HG03575 (cell line): ENCODE results near the gene CCT7.
A peak's percentile ranks its signal among the peaks of the same experiment; 100 is the strongest.

ENCODE experiments used
- ATAC-seq: cut with Tn5 transposase; IDR thresholded peaks from one replicate; pipeline ENCODE4 v1.9.1; 2021; ENCODE audit not compliant: unreplicated experiment, insufficient number of reproducible peaks, low FRiP score; ENCODE audit errors: extremely low read depth

Gene CCT7

DNA sequence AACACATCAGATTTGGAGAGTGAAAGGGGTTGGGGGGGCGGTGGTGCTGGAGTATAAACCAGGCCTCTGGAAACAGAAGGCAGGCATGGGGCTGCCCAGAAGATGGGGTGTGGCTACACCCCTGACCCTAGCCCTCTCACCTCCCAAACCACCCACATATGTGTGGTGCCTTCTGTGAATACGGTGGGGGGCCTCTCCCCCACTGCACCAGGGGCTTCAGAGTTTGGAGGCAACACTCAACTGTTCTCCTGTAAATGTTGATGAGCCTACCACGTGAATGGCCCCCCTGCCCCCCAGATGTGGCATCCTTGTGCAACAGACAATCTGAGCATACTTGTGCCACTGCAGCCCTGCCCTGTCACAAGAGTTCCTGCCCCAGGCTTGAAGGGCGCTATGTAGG is 30.7 kb downstream of the CCT7 start:
- ATAC-seq = no peak

DNA sequence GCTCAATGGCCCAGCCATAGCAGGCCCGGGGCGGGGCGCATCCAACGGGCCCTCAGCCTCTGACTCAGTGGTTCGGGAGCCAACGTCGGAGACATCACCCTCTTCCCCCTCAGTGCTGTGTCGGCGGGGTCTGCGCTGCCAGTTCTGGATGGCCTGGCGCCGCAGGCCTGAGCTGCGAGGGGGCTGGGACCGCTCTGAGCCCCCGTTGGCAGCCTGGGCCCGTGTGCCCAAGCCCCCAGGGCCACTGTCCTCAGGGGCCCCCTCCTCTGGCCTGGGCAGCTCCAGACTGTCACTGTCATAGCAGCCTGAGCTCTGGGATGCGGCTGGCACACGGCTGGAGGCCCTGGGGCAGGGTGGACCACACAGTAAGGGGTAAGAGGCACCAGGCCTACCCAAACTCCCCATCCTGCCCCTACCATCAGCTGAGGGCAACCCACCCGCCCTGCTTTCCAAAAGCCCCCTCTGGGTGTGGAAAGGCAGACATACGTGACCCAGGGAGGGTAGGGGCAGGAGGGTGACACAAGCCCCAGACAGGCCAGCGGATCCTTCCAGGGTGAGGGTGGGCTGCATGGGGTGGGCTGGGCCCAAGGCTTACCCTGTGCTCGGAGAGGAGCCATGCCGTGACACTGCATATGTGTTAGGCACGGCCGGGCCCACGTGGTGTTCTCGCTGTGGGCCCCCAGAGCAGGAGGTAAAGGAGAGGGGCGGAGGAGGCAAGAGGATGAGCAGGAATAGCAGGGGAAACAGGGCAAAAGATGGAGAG is 31.4 kb downstream of the CCT7 start:
- no peak for ATAC-seq

DNA sequence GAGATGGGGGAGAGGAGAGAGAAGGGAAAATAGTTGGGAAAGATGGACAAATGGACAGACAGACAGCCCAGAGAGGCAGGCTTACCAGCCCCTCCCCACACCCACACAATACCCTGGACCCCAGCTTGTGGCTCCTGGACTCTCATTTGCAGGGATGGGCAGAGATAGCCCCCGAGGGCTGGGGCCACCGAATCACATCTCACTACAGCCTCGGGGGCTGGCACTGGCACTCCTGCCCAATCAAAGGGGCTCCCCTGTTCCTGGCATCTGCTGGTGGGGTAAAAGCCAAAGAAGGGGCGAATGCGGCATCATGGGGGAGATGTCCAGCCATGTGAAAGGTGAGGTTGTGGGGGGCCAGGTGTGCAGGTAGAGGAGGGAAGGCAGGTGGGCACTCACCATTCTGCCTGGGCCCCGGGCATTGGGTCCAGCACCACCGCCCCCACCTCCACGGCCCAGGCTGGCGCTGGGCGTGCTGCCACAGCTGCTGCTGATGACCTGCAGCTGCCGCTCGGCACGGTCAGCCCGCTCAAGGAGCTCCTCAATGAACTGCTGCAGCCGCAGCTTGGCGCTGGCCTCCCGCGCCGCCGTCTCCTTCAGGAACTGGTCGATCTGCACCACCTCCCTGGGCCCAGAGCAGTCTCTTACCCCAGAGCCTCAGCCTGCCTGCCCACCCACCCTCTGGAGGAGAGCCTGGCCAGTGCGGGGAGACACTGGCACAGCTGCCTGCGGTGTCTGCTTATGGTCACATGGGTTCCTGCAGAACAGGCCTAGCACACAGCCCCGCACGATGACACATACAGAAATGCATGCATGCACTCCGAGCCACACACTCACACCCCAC is 32.2 kb downstream of the CCT7 start:
- no peak for ATAC-seq

DNA sequence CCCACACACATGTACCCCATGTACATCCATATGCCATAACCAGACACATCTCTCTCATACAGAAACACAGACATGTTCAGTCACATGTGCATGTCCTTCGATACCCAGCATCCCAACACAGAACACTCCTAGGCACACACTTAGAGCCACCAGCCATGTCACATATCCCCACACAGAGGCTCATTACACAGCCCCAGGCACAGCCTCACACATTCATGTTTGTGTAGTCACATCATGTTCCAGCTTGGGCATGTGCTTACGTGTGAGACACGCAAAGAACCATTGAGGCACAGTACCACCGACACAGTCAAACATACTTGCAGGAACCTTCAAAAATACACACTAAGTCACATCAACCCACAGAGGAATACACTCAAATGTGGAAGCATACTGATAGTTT is 32.9 kb downstream of the CCT7 start:
- no peak for ATAC-seq

DNA sequence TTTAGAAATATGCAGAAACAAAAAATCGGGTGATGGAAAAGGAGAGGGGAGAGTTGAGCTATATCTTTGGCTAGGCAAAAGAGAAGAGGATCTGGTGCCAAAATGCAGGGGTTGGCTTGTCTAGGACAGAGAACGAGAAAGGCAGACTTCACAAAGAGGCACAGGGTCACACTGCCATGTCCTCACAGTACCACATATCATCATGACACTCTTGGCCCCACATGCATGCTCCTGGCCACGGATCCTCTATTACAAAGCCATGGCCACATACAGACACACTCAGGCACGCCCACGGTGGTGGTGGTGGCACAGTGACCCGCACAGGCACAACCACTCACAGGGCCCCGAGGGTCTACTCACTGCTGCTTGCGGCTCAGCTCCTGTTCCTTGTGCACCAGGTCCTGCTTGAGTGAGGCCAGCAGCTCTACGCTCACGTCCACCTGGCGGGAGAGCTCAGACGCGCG is 34.3 kb downstream of the CCT7 start:
- ATAC-seq = no peak

DNA sequence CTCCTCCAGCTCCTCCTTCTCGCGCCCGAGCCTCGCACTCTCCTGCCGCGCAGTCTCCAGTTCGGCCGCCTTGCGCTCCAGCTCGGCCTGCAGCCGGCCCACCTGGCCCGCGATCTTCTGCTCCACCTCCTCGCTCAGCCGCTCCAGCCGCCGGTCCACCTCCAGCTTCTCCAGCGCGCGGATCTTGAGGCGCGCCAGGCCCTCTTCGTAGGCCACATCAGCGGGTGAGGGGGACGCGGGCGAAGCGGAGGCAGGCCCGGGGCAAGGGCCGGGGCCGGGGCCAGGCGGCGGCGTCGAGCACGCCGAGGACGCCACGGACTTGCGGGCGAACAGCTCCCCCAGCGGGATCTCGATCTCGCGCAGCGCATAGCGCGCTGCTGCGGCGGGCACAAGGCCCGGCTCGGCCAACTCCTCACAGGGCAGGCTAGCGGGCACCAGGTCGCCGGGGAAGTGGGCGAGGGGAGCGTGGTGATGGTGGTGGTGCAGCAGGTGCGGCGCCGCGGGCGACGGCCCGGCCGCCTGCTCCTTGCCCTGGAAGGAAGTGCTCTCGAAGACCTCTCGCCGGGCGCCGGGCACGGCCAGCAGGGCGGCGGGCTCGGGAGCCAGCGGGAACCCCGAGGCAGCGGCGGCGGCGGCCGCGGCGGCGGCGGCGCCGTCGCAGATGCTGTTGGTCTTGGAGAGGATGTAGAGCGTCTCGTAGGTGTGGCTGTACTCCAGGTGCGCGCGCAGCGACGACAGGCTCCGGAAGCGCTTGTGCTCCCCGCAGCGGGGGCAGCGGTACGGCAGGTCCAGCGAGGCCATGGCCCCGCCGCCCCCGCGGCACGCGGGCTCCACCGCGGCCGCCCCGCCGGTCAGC is 35.0 kb downstream of the CCT7 start:
- no peak for ATAC-seq

DNA sequence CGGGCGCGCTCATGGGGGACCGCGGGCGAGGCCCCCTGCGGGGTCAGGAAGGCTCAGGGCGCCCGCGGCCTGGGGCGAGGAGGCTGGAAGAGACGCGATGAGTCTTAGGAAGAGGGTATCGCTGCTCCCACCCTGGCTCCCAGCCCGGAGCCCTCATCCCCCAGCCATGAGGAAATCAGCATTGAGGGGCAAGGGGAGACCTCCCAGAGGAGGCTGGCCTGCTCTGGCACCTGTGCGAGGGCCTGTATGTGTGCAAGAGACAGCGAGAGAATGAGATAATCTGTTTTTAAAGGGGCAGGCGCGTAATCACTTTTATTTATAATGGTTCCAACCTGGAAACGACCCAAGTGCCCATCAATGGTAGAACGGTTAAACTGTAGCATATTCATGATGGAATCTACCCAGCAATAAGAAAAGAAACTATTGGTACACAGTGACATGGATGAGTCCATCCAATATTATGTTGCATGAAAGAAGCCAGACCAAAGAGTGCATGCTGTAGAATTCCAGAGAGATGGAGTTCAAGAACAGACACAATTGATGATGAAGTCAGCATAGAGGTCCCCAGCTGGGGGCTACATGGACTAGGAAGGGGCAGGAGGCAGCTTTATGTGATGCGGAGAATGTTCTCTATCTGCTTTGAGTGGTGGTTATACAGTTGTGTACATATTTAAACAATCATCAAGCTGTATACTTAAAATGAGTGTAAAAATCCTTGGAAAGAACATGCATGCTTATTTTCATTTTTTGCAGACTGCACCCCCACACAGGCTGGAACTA is 35.8 kb downstream of the CCT7 start:
- no peak for ATAC-seq

DNA sequence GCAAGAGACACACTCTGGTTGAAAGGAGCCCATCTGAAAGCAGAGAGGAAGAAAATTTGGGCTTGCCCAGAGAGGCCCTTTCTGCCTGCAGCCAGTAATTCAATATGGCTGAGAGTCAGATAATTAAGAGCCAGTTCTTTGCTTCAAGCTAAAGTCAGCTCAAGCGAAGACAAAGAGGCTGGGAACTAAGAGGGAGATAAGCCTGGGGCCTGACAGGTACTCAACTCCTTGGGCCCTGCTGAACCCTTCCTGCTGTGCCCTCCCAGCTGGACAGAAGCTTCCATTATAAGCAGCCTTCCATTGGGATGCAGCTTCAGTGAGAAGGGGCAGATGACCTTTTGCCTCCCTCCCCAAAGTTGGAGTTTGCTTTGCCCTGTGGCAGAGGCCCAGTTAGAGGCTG is 38.2 kb downstream of the CCT7 start:
- ATAC-seq = no peak

DNA sequence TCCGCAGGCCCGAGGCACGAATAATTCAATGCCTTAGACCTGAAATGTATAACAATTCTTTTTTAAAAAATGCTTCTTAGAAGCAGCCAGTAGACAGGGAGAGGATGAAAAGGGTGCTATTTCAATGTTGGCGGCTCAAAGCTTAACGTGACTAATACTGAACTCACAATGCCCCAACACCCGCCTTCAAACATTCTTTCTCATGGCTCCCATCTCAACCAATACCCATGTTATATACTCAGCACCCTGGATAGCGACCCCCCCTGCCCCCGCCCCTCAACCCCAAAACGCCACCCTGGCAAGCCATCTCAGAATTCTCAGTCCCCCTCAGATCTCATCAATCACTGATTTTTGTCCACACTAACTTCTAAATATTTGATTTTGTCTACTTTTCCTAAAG is 45.7 kb downstream of the CCT7 start:
- ATAC-seq = no peak

DNA sequence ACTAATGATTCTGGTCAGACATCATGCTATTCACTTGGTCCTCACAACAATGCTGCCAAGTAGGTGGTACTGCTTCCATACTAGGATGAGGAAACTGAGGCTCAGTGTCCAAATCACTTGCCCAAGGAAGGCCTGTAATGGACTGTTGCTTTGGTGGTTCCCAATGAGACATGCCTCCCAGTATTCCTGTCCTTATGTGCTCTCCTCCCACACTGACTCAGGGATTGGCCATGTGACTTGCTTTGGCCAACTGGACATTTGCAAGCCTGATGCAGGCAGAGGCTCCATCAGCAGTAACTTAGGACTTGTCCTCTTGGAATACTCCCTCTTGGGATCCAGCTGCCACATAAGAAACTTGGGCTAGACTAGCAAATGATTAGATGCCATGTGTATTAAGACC is 47.1 kb downstream of the CCT7 start:
- no peak for ATAC-seq

DNA sequence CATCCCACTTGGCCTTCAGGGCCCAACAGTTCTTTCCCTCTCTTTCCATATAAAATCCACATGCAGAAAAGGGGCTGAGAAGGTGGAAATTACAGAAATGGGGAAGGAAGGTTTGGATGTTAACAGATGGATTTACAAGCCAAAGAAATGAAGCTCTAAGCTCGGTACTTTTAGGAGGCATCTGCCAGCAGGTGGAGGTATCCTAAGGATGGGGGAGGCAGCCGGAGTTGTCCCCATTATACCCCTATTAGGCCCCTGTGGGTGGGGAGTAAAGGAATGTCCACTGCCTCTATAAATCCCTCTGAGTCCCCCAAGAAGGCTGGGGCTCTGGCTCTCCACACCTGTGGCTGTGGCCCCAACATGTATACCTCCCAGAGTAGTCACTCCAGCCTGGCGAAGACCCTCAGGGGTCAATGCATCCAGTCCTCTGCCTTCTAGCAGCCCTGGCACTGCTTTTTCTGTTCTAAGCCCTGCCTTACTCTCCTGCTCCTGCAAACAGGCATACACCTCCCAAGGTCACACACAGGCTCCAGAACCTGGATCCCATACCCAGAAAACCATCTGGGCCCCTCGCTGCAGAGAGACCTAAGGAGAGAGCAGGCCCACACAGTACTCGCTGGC is 48.9 kb downstream of the CCT7 start:
- no peak for ATAC-seq

DNA sequence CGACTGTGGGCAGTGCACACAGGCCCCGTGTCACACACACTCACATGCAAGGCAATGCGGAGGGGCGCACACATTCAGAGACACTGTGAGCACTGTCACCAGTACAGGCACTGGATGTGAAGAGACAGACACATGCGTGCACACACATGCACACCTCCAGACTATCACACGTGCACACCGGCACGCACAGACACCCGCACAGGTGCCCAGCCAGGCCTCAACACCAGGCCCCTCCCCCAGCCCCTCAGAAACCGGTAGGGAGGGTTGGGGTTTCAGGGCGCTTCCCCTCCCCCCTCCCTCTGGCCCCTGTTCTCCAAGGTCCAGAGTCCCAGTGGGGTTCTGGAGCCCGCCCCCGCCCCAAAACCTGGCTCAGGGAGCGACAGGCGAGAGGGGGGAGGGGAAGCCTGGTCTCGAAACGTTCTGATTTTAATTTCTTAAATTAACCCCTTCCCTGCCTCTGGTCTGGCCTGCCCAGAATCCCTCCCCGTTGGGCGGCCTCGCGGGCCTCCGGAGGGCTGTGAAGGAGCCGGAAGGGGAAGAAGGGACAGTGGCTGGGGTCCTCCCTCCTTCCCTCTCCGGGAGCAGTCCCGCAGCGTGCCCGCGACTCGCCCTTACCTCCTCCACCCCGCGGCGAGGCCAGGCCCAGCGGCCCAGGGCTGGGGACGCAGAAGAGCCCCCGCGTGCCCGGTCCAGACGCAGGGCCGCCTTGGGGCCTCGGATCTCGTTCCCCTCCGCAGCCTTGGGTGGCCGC is 49.6 kb downstream of the CCT7 start:
- ATAC-seq = no peak

DNA sequence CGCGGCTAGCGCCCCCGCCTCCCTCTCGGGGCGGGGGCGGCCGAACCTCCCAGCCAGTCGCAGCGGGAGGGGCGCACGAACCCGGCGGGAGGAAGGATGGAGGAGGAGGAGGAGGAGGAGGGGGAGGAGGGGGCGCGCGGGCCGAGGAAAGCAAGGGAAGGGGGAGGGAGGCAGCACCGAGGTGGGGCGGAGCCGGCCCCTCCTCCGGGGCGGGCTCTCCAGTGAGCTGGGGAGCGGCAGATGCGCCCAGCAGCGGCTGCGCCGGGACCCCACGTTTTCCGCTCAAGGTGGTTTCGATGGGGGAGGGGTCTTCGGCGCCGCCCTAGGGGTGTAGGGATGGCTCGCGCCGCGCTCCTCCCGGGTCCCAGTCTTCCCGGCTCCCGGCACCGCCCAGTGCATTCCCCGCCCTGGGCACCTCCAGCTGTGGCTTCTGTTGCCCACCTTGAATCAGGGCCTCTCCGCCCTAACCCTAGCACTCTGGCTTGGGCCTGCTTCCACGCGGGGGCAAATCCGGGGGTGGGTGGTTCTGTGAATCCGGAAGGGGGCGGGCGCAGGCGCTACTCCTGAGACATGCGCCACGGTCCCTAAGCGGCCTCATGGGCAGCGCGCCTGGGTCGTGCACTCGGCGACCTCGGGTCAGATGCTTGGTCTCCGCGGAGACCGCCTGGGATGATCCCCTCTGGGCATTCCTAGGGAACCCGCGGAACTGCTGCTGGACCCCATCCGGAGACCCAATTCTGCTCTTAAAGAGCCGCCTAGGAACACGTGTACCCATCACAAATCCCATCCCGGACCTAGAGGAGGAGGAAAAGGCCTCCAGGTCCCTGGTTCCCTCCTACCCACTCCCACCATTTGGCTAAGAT is 50.4 kb downstream of the CCT7 start, which contains the start of gene FBXO41:
Gene FBXO41, minus strand, starts transcription at position 183 of the 863 bp plus-strand sequence. CDS start 14,848 bp downstream, outside the sequence.
- no peak for ATAC-seq

DNA sequence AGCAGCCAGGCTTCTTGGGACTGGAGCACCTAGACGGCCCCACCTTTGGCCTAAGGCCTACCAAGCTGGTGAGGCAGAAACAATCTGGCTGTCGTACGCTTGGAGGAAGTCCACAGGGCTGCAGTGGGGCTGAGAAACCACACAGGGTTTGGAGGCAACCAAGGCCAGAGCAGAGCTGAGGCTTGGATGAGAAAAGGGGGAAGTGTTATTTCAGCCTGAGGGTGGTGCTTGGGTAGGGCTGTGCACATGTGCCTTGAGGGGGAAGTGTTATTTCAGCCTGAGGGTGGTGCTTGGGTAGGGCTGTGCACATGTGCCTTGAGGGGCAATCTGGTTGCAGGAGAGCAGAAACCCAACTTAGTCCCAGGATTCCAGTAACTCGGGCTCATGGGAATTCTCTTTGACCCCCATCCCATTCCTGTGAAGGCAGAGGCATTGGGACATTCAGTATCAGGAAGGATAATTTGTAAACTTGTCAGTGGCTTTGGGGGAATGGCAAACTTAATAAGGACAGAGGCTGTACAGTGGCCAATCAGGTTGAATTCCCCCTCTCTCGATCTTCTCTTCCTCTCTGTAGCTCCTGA is 51.1 kb downstream of the CCT7 start:
- ATAC-seq = peak; percentile 33

DNA sequence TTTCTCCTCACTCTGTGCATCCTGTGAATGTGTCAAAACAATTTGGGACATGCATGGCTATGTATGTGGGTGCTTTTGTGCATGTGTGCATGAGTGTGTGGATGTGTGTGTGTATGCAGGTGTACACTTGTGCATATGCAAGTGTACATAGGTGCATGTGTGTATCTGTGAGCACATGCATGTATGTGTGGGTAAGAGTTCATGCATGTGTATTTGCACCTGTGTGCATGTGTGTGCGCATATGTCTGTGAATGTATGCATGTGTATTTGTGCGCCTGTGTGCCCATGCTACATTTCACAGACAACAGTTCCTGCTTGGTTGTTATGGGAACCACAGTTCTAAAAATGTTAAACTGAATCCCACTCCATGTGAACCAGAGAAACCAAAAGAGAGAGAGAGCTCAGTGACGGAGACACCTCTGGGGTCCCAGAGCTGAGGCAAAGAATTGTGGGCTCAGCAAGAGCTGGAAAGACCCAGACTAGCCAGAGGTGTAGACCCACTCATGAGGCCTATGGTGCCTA is 52.1 kb downstream of the CCT7 start:
- no peak for ATAC-seq

DNA sequence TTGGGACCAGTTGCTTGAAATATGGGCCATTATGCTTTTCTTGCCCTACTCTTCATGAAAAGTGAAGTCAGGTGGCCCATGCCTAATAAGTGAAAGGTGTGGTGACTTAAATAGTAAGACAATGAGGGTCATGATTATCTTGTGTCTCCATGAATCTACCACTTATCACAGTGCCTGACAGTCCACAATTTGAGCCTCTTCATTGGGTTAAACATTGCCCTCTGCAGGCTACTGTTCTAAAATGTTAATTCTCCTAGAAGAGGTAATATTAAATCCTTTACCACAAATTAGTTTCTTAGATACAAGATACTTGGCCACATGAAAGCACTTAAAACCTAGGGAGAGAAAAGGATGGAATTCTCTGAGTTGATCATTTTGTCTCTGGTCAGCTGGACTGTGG is 55.2 kb downstream of the CCT7 start:
- no peak for ATAC-seq
